Skeletal muscle cell (primary cell): ENCODE measurements around the gene GCN1.

Source experiments
- DNase-seq: peaks from one replicate; pipeline ENCODE4 v3.0.0-alpha.2; 2010; ENCODE audit warnings: low read depth
- H3K4me3 ChIP-seq: 2 replicates; pipeline ENCODE4 v1.5.1; 2011; ENCODE audit warnings: low read depth, mild to moderate bottlenecking, control low read depth, low read length, moderate library complexity

GCN1 gene

GRCh38 chr12:120230326-120230973 is 35.9 kb upstream of the GCN1 start:
- DNase-seq, result peak; percentile 84
- peak overlapping the region; percentile 12 for H3K4me3 ChIP-seq

- DNase-seq, result no peak
Observed at GRCh38 chr12:120229487-120230325, 35.2 kb upstream of the GCN1 start.

GRCh38 chr12:120229071-120229486 is 34.6 kb upstream of the GCN1 start:
- DNase-seq, result no peak
- H3K4me3 ChIP-seq, result no peak overlapping the region

More at GRCh38 chr12:120229487-120230325, 35.2 kb upstream of the GCN1 start:
- peak overlapping the region; percentile 12 for H3K4me3 ChIP-seq

DNA sequence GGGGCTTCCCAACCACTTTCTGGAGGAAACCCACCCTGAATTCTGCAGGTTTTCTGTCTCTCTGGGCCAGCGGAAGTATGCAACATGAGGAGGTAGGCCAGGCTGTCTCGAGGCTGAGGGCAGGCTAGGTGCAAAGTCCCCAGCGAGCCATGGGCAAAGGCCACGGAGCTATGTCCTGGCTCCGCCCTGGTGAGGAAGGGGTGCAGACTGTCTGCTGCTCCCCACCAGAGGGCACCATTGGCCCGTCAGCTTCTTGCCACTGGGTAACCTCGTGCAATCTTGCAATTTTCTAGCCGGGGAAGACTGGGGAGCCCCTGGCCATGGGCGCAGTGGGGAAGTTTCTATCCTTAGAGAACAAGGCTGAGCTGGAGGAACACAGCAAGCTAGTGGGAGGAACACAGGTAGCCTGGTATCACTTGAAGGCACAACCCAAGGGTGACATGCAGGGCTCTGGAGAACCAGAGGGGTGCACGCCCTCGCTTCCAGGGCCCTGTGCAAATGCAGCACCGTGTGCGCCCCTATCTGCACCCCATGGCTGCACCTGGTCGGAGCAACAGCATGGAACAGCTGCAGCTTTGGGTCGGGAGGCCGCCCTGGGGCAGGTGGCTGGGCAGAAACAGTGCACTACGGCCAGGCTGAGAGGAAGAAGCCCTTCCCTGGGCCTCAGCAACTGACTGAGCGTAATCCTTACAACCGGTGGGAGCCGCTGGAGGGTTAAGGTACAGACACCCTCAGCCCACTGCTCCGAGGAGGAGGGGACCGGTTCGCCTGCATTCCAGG is 34.0 kb upstream of the GCN1 start:
- peak overlapping the region; percentile 2 for H3K4me3 ChIP-seq
- peak; percentile 36 for DNase-seq

DNA sequence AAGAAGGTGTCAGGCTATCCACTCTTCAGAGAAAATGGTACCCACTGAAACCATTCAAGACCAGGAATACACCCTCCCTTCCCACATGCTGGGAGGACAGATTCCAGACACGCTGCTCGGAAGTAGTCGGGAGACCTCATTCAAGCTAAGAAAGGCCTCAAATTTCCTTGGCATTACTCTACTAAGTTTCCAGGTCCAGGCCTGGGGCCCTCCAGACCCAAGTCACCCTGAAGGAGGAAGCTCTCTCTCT is 33.5 kb upstream of the GCN1 start:
- no peak for DNase-seq
- no peak overlapping the region for H3K4me3 ChIP-seq

GRCh38 chr12:120227233-120228040 is 32.9 kb upstream of the GCN1 start:
- H3K4me3 ChIP-seq, result no peak overlapping the region
- DNase-seq, result no peak

GRCh38 chr12:120225852-120226640 is 31.5 kb upstream of the GCN1 start:
- H3K4me3 ChIP-seq, result no peak overlapping the region
- DNase-seq, result no peak

GRCh38 chr12:120225200-120225558 is 30.7 kb upstream of the GCN1 start:
- H3K4me3 ChIP-seq, result no peak overlapping the region
- DNase-seq, result no peak

GRCh38 chr12:120224304-120225199 is 30.0 kb upstream of the GCN1 start:
- no peak overlapping the region for H3K4me3 ChIP-seq
- DNase-seq, result no peak

- DNase-seq, result no peak
- H3K4me3 ChIP-seq, result no peak overlapping the region
Observed at GRCh38 chr12:120223458-120224303, 29.2 kb upstream of the GCN1 start.

DNA sequence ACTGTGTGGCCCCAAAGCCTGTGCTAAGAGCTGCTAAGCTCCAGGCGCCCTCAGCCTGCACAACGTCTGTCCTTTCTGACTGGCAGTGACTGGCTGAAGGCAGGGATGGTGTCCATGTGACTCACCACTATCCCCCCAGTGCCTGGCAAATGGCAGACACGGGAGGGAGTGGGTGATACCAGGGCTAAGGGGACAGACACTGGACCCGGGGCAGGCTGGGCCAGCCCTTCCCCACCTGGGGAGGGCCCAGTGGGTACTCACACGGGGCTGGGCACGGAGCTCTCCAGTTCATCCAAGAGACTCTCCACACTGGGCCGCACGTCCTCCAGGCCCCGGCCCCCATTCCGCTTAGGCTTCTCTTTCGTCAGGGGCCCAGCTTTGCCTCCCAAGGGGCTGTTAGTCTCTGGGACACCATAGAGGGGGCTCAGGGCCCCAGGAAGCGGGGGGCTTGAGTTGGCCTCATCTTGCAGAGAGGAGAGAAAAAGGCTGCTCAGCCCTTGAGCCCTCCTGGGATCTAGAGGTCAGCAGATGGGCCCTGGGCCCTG is 27.8 kb upstream of the GCN1 start:
- DNase-seq, result no peak
- H3K4me3 ChIP-seq, result no peak overlapping the region

DNA sequence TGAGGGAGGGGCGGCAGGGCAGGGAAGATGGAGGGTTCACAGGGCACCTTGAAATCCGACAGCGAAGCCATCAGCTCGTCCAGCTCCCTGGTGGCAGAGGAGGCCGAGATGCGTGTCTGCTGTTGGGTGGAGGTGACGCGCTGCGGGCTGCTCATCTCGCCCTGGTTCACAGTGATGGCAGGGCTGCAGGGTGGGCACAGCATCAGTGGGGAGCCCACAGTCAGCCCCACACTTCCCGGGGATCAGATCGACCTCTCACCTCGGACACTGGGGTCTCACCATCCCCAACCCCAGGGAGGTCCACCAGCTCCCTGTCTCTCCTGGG is 27.0 kb upstream of the GCN1 start:
- H3K4me3 ChIP-seq, result no peak overlapping the region
- no peak for DNase-seq

- no peak for DNase-seq
- no peak overlapping the region for H3K4me3 ChIP-seq
Observed at GRCh38 chr12:120220838-120221575, 26.5 kb upstream of the GCN1 start.

GRCh38 chr12:120218680-120219606 is 24.4 kb upstream of the GCN1 start:
- no peak for DNase-seq
- no peak overlapping the region for H3K4me3 ChIP-seq
